ENCODE results near the gene CLEC4E.
"Not testable (repeated sequence)": the region's sequence is repeated elsewhere in the genome, so short reads cannot be mapped to it uniquely, and the experiment has no call there.

Gene CLEC4E

DNA sequence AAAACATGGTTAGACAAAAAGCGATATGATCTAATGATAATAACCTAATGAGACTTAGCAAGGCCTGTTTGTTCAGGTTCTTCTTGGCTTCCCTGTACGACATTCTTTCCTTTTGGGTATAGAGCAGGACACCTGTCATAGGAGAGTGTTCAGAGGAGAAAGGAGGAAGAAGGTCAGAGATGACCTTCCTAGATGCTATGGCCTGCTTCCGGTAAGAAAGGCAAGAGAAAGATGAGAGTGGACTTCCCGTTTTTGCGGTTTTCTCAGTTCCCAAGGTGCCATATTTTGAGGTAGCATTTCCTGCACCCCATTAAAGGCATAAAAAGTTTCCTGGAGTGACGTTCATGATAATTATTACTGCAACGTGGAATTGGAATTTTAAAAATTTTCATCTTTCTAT, 8.7 kb downstream of the CLEC4E start:
- DNase-seq: no peak

DNA sequence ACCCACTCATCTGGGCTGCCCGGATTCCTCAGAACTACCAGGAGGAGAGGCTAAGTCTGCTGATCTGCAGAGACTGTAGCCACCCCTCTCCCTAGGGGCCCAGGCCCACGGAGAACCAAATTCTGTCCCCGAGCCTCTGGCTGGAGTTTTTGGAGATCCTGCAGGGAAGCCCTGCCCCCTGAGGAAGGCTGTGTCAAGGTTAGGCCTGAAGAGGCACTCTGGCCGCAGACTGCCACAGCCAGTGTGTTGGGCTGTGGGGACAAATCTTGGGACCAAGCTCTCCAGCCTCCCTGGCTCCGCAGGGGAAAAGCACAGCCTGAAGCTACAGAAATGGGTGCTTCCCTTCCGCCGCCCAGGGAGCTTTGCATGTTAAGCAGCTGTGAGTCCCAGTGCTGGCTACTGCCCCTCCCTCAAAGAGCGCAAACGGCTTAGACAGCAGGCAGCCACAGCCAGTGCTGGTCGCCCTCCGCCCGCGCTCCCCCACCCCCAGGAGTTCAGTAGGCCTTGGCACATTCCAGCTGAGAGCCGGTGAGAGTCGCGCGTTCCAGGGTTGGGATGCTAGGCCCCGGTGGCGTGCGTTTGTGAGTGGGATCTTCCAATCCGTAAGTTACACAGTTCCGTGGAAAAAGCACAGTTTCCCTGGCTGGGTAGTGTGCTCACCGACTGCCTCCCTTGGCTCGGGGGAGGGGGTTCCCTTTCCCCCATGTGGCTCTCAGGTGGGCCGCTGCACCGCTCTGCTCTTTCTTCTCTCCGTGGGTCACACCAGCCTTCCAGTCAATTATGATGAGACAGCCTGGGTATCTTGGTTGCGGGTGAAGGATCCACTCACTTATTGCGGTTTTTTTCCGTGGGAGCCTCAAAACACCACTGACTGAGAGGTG, 13.2 kb downstream of the CLEC4E start:
- DNase-seq: no peak

DNA sequence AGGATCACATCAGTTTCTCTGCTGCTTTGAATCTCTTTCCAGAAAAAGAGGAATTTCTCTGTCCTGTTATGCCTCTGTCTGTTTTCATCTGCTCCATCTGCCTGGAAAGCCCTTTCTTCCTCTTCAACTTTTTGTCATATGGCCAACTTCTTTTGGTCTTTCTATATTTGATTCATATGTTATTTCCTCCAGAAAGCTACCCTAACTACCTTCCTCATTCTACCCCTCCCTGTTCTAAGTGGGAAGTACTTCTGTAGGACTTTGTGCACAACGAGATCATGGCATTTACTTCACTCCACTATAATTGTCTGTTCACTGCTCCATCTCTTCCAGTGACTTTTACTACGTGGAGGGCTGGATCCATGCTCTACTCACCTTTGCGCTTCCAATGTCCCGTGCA, 21.5 kb downstream of the CLEC4E start:
- no peak for DNase-seq

DNA sequence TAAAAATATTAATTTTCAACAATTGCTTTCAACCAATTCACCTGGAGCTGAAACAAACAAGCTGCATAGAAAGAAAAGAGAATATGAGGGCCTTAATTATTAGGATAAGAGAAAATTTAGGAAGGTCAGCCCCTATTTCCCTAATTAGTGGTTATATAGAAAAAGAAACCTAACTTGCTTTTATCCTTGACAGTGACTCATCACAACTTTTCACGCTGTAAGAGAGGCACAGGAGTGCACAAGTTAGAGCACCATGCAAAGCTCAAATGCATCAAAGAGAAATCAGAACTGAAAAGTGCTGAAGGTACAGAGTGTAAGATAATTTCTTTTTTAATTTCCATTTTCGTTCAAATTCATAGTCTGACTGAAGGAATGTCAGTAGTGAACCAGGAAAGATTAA, 22.7 kb downstream of the CLEC4E start:
- DNase-seq: no peak

DNA sequence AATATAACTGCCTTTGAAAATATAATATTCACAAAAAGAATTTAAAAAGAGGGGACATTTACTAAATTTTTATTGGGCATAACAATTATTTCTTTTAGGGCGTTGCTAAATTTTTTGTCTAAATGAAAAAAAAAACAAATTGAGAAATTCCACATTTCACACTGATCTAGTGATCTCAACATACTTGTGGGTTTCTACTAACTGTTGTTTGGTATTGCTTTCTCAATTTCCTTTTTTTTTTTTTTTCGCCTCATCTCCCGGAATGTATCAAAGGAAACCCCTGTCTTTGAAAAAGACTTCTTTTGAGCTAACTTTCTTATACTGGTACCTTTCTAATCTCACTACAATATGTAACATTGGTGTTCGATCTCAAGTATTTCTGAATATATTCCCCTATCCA, 27.4 kb downstream of the CLEC4E start, which contains the start of gene CLEC4D:
CLEC4D (plus strand) TSS at position 248 of the 400 bp plus-strand sequence. CDS start 230 bp downstream, outside the sequence.
- DNase-seq: no peak

DNA sequence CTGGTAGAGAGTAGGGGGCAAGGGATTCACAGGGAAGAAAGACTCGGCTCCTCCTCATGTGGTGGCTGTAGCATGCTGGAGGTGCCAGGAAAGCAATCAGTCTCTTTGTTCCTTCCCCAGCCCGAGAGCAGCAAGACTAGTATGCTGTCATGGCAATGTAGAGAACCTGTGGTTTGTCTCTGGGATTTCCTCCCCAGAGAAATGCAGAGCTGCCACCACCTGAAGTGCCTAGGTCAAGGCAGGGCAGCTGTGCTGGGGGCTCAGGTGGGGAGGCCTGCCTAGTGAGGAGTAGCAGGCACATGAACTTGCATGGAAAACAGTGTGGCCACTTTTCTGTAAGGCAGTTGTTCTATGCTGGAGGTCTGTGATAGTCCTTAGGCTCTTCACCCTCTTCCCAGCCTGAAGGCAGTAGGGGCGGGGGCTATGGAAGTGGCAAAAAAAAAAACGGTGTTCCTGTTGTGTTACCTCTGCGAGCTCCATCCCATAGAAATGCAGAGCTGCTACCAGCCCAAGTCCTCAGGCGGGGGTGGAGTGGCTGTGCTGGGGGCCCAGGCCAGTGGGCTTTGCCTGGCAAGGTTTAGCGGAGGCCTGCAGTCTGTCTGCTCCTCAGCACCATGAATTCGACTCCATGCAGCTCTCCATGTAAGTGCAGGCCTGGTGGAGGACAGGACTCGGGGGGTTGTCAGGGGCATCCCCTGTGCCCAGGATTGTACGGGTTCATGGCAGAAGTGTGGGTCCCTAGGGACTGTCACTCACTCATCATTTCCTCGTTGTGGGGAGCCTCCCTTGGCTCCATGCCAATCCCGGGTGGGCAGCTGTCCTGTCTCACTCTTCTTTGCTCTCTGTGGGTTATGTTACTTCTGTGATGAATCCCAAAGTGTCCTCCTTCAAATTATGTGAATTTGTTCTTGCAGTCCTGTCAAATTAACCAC, 31.5 kb downstream of the CLEC4E start:
- no peak for DNase-seq

DNA sequence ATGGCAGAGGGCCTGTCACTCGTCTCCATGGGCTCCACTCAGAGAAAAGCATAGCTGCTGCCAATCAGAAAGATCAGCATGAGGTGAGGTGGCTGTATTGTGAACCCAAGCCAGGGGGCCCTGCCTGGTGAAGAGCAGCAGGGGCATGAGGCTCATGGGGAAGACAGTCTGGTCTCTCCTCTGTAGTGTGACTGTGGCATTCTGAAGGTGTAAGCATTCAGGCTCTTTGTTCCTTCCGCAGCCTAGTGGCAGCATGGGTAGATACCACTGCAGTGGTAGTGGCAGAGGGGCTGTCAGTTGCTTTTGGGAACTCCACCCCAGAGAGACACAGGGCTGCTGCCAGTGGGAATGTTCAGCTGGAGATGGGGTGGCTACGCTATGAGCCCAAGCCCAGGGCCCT, 32.5 kb downstream of the CLEC4E start:
- no peak for DNase-seq

DNA sequence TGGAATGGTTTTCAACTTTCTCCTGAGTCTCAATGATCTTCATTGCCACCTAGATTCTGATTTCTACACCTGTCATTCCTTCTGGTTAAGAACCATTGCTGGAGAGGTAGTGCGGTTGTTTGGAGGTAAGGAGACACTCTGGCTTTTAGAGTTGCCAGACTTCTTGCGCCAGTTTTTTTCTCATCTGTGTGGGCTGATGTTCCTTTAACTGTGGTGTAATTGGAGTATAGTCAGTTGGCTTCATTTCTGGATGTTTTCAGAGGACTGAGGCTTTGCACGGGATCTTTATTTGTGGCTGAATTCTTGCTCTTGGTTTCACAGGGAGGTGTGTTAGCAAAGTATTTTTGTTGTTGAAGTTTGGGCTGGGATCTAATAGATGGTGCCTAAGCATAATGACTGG, 33.1 kb downstream of the CLEC4E start:
- DNase-seq: no peak

DNA sequence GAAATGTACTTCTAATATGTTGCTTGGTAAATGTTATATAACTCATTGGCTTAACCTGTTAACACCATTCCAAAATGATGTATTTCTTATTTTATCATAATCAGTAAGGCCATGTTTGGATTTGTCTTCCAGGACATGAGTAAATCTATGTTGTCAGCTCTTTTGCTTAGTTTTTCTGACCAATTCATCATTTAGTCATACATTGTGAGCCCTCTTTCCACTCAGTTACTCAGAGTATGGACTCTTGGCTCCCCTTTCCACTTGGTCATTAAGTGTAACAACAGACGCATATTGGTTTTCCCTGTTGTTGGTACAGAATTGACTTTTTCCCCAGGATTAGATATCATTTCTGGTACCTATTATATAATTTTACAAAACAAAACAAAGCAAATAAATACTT, 36.4 kb downstream of the CLEC4E start:
- no peak for DNase-seq

DNA sequence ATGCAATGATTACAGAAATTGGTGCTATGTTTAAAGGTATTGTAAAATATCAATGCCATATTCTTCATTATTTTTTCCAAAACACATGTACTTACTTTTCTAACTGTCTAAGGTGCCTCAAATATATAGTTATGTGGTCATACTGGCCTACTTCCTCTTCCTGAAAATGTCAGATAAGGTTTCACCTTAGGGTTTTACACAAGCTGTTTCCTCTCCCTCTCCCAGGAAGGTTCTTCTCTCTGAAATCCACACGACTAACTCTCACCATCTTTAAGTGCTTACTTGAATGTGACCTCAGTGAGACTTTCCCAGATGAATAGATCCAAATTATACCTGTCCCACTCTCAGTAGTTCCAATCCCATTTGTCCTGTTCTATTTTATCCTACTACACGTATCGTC, 39.0 kb downstream of the CLEC4E start:
- DNase-seq: no peak

DNA sequence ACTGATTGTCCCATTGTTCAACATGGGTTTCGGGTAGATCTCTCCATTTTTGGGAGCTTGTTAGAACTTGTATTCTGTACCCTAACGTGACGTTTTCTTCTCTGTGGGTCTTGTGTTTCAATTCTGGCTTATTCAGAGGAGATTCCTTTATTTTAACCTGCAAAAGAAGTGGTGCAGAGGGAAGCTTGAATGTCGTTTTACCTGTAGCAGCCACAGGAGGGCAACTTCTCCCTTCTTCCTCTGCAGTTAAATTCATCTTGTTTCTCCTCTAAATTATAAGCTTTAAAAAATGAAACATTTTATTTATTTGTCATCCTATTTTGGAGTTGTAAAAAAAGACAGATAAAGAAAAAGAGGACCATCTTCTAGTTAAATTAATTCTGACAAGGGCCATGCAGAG, 41.1 kb downstream of the CLEC4E start:
- DNase-seq: no peak

DNA sequence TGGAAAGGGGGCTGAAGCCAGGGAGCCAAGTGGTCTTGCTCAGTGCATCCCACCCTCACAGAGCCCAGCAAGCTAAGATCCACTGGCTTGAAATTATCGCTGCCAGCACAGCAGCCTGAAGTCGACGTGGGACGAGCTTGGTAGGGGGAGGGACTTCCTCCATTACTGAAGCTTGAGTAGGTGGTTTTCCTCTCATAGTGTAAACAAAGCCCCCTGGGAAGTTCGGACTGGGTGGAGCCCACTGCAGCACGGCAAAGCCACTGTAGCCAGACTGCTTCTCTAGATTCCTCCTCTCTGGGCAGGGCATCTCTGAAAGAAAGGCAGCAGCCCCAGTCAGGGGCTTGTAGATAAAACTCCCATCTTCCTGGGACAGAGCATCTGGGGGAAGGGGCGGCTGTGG, 44.6 kb downstream of the CLEC4E start:
- DNase-seq: not testable (repeated sequence)

DNA sequence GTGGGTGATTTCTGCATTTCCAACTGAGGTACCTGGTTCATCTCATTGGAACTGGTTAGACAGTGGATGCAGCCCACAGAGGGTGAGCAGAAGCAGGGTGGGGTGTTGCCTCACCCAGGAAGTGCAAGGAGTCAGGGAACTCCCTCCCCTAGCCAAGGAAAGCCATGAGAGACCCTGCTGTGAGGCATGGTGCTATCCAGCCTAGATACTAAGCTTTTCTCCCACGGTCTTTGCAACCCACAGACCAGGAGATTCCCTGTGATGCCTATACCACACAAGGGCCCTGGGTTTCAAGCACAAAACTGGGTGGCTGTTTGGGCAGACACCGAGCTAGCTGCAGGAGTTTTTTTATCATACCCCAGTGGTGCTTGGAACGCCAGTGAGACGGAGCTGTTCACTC, 45.0 kb downstream of the CLEC4E start:
- DNase-seq: not testable (repeated sequence)

DNA sequence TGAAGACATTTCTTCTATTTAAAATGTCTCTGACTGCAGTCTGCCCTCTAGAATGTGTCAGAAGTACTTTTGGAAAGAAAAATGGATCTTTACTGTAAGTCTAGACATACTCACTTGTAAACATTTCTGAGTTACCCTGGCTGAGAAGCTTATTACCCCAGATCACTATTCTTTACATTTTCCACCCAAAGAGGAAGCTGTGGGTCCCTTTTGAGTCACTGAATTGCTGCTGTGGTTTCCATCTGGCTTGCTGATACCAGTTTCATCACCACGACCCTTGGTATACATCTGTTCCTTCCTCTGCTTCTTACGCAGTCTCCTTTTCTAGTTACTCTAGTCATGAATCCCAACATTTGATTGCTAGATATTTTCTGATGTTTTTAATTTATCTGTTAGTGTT, 47.6 kb downstream of the CLEC4E start:
- DNase-seq: no peak

DNA sequence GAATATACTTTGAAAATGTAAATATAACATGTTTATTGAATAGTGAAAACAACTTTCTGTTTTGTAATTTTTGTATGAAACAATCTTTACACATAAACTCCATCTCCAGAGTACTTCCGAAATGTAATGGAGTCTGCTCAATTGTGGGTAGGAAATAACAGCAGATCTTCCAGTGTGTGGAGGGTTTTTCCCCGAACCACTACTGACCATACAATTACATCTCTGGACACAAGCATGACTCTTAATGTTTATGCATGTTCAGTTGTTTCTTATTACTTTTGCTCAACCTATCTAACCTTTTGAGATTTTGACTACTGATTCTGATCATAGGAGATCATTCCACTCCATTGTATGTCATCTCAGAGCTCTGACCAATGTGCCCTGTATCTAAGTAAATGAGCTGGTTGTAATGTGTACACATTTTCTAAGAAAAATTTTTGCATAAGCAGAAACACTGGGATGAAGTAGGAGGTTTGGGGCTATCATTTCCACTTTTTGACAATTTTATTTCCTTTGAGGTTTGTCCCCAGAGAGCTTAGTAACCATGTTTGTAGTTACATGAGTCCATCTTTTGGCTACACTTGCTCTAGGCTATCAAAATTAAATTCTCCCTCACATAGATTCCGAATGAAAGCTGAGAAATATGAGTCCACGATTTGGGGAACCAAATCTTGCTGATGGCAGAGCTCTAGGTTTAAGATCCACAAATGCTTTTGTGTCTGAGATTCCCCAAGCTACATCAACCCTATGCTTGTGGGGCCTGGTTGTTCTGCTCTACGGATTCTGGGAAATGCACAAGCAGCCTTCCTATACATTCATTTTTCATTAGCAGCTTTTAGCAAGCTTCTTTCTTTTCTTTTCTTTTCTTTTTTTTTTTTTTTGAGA, 48.8 kb downstream of the CLEC4E start:
- DNase-seq: no peak

Measured in fibroblast of skin of right quadriceps (primary cell).